OCI-LY7 (cell line): ENCODE results near the gene ARF4. TPM values are rescaled to one million over a fixed set of nuclear protein-coding genes. Genes with fewer than 3 reads are reported as not detected.

Experiments used
- Bru-seq: library from RNA; stranded (reverse); fragments of 400-500 nt; gene quantifications from one replicate; lab custom pipeline; 2021; lab: Mats Ljungman, UMichigan
- BruChase-seq, 2 experiments: library from RNA; stranded (reverse); fragments of 400-500 nt; gene quantifications; one replicate each; lab custom pipeline; 2021; lab: Mats Ljungman, UMichigan
- BruUV-seq: library from RNA; stranded (reverse); fragments of 400-500 nt; replicated peaks from 2 replicates; lab custom pipeline; 2021; lab: Mats Ljungman, UMichigan
- CTCF ChIA-PET: fragments of 300-600 bp; sonication (Branson Sonifier 250); formaldehyde crosslinking; loops from one replicate; lab custom pipeline; 2022; ENCODE audit warnings: antibody characterized with exemption; ENCODE audit not compliant: unreplicated experiment; lab: Charles Lee
- POLR2A ChIA-PET: fragments of 300-600 bp; sonication (Branson Sonifier 250); formaldehyde crosslinking; loops from one replicate; lab custom pipeline; 2022; ENCODE audit warnings: antibody characterized with exemption; lab: Charles Lee
- DNase-seq: peaks from one replicate; pipeline ENCODE4 v3.0.0-alpha.2; 2015; ENCODE audit warnings: low spot score
- H2AFZ ChIP-seq: fragments of 200-600 bp; sonication (generic), shearing (Covaris generic); 2 replicates; pipeline ENCODE4 v1.6.1; 2014; ENCODE audit warnings: mild to moderate bottlenecking, antibody characterized with exemption, low read length, moderate library complexity
- H3K27ac ChIP-seq: fragments of 200-600 bp; sonication (generic); 2 replicates; pipeline ENCODE4 v1.5.1; 2014; ENCODE audit warnings: mixed run types, low read depth, mild to moderate bottlenecking, moderate library complexity, low read length, inconsistent platforms; ENCODE audit not compliant: poor library complexity, severe bottlenecking
- H3K36me3 ChIP-seq: fragments of 200-600 bp; sonication (generic); 2 replicates; pipeline ENCODE4 v1.6.1; 2014; ENCODE audit warnings: mild to moderate bottlenecking, antibody characterized with exemption, low read length, moderate library complexity, mixed read lengths; ENCODE audit not compliant: insufficient read depth
- H3K4me1 ChIP-seq: fragments of 200-600 bp; sonication (generic); 2 replicates; pipeline ENCODE4 v1.5.1; 2014; ENCODE audit warnings: mild to moderate bottlenecking, low read length; ENCODE audit not compliant: insufficient read depth, poor library complexity, severe bottlenecking
- H3K4me2 ChIP-seq: fragments of 200-600 bp; sonication (generic); 2 replicates; pipeline ENCODE4 v1.6.1; 2014; ENCODE audit warnings: mild to moderate bottlenecking, low read length
- H3K4me3 ChIP-seq: fragments of 200-600 bp; sonication (generic); 2 replicates; pipeline ENCODE4 v1.5.1; 2014; ENCODE audit warnings: mild to moderate bottlenecking, low read depth, low read length; ENCODE audit not compliant: poor library complexity, severe bottlenecking
- H3K79me2 ChIP-seq: fragments of 200-600 bp; sonication (generic); 2 replicates; pipeline ENCODE4 v1.6.1; 2016; ENCODE audit warnings: low read depth, mild to moderate bottlenecking, low read length, moderate library complexity, mixed read lengths; ENCODE audit not compliant: insufficient read depth
- H3K9me2 ChIP-seq: fragments of 200-600 bp; sonication (generic); 2 replicates; pipeline ENCODE4 v1.6.1; 2016; ENCODE audit warnings: mild to moderate bottlenecking, low read length, mixed read lengths; ENCODE audit not compliant: insufficient read depth
- H3K9me3 ChIP-seq: fragments of 200-600 bp; sonication (generic); 2 replicates; pipeline ENCODE4 v1.6.1; 2014; ENCODE audit warnings: mild to moderate bottlenecking, mixed run types, low read length, mixed read lengths
- H4K20me1 ChIP-seq: fragments of 200-600 bp; sonication (generic); 2 replicates; pipeline ENCODE4 v1.6.1; 2014; ENCODE audit warnings: mild to moderate bottlenecking, antibody characterized with exemption, low read length, moderate library complexity, mixed read lengths; ENCODE audit not compliant: insufficient read depth
- CTCF ChIP-seq: fragments of 200-600 bp; sonication (generic); conservative IDR thresholded peaks from 2 replicates; pipeline ENCODE4 v1.5.1; 2014; ENCODE audit warnings: mild to moderate bottlenecking, antibody characterized with exemption, low read length, moderate library complexity, mixed read lengths
- EZH2phosphoT487 ChIP-seq: fragments of 200-600 bp; sonication (generic); IDR thresholded peaks from 2 replicates; pipeline ENCODE4 v1.6.1; 2018; ENCODE audit warnings: low read depth, borderline replicate concordance, mild to moderate bottlenecking, mixed run types, antibody characterized with exemption, low read length, moderate library complexity, mixed read lengths
- intact Hi-C: fragments of 100-400 bp; cut with micrococcal nuclease; formaldehyde crosslinking; loops from one replicate; pipeline ENCODE4 v1.10.0; 2022; ENCODE audit not compliant: unreplicated experiment
- long read RNA-seq: library from polyadenylated mRNA; stranded (forward); transcript quantifications from one replicate; pipeline ENCODE4 v2.0.0, GENCODE V29; 2022
- total RNA-seq, 2 experiments: library from RNA; depleted of rRNA in 1 of 2; stranded (reverse); fragments of >200 nt in 1 of 2; shearing (Covaris generic) in 1 of 2; gene quantifications; 2 replicates each; pipeline ENCODE4 v1.2.3, GENCODE V29; 2014 to 2022

The ARF4 gene
- total RNA-seq (2014; rRNA removed; shearing (Covaris generic)) (26.6 and 34.9 TPM in 2 replicates), total RNA-seq (2022) (51.9 and 58.0 TPM in 2 replicates), Bru-seq, nascent RNA (percentile 82 among the genes with signal in this experiment), BruChase-seq, experiment 1, labeled RNA remaining after a 6-hour chase (percentile 82 among the genes with signal in this experiment), BruChase-seq, experiment 2, labeled RNA remaining after a 2-hour chase (percentile 91 among the genes with signal in this experiment)
- long read RNA-seq, transcript ARF4-201 (6 exons, 1,660 nt), result major isoform, 149 of 160 reads
- long read RNA-seq, partial matches to known transcripts, result 1 of 160 reads
- long read RNA-seq, other reads (novel, unspliced or antisense), result 6 of 160 reads

DNA sequence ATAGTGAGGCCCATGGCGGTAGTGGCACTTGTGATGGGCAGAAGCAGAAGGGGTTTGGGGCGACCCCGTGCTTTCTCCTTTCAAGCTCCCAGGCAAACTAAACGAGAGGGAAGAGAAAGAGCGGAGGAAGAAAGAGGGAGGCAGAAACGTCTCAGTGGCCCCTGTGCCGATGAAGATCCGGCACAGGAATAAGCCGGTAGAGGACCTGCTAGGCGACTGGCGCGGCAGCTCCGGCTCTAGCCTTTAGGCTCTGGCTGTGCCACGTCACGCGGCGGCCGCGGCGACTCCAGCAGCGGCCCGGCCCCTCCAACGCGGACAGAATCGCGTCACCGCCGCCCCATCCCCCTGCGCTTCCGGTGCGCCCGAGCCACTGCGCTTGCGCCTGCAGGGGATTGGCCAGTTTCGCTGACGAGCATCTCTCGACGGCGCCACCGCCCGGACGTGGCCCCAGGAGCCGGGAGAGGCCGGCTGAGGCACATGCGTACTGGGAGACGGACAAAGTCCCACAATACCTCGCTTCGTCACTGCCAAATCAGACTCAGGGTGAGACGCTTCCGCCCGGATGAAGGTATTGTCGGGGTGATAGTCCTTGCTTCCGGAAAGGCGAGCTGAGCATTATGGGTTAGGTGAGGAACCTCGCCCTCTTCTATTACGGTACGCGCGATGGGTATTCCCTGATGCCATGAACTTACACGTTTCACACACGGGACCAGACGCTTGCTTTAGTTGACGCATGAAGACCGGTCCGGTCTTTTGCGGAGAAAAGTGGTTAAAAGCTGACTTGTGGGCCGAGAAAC, at the start of gene ARF4:
TSS of gene ARF4 (minus strand) at position 218 of the 797 bp plus-strand sequence. CDS start at position 14, 204 bp downstream.
- peak; percentile 43; the same call in 1 of the 2 replicates for TF ChIP-seq CTCF
- no peak for TF ChIP-seq EZH2phosphoT487
- Histone ChIP-seq H4K20me1 (peaks cover 32% of the 10 kb centered on the region), H3K79me2 (peaks cover 64% of the 10 kb centered on the region), H3K9me3 (no peaks in the 10 kb centered on the region), H2AFZ (peak within 1 kb of the TSS; percentile 90), H3K36me3 (peaks cover 35% of the 10 kb centered on the region; the same call in 1 of the 2 replicates), H3K4me2 (peak within 1 kb of the TSS; percentile 94), H3K9me2 (no peaks in the 10 kb centered on the region), H3K27ac (peak within 1 kb of the TSS; percentile 74), H3K4me3 (peak within 1 kb of the TSS; percentile 90), H3K4me1 (peaks cover 32% of the 10 kb centered on the region)
- intact Hi-C loops, result loop anchor here (1.0 to 2.0 kb wide), 4 partner anchors 40 to 369 kb away; partner anchors contain the start of gene SLMAP
- no TSS peak for BruUV-seq
- CTCF ChIA-PET, result interaction anchor here (0.6 kb wide), 1 partner anchor 865 kb away, joined by 3 read pairs; no protein-coding TSS in a partner anchor
- peak; percentile 99 for DNase-seq
- POLR2A ChIA-PET, result interaction anchor here (0.7 to 2.1 kb wide), 5 partner anchors 15 to 214 kb away, joined by 3 to 7 read pairs (median 4); partner anchors contain the start of gene PDE12

- ChIA-PET POLR2A (no interaction called here), CTCF (no interaction called here)
- H3K9me3 ChIP-seq, result peaks cover 5% of the 10 kb centered on the region; the same call in 1 of the 2 replicates
- peaks cover 81% of the 10 kb centered on the region for H3K36me3 ChIP-seq
- no peak for TF ChIP-seq EZH2phosphoT487
- peak; percentile 43; the same call in 1 of the 2 replicates for TF ChIP-seq CTCF
- no peak overlapping the region for H3K4me2 ChIP-seq
- H2AFZ ChIP-seq, result no peak overlapping the region
- H3K79me2 ChIP-seq, result no peaks in the 10 kb centered on the region
- no peak for DNase-seq
- intact Hi-C loops, result loop anchor here (5.0 kb wide), 1 partner anchor 181 kb away; no protein-coding TSS in a partner anchor
- H3K27ac ChIP-seq, result no peak overlapping the region
- no peaks in the 10 kb centered on the region for H3K4me1 ChIP-seq
- H4K20me1 ChIP-seq, result no peaks in the 10 kb centered on the region
- no peaks in the 10 kb centered on the region for H3K9me2 ChIP-seq
- H3K4me3 ChIP-seq, result no peak overlapping the region
- BruUV-seq, result no TSS peak
Observed at GRCh38 chr3:57646723-57647122, 49.6 kb upstream of the ARF4 start.
